Neural cell (in vitro differentiated cells): ENCODE results near the gene ZBTB6.

Experiments
- CTCF ChIP-seq: fragments of 450-650 bp; IDR thresholded peaks from 2 replicates; pipeline ENCODE4 v1.5.1; 2014; ENCODE audit warnings: antibody characterized with exemption, mild to moderate bottlenecking, moderate library complexity; ENCODE audit not compliant: poor library complexity, severe bottlenecking
- EP300 ChIP-seq: fragments of 450-650 bp; conservative IDR thresholded peaks from 2 replicates; pipeline ENCODE4 v1.6.1; 2014; ENCODE audit warnings: antibody characterized with exemption, mild to moderate bottlenecking, moderate library complexity; ENCODE audit not compliant: poor library complexity, severe bottlenecking
- EZH2 ChIP-seq: fragments of 200-600, 300-800 bp; shearing (Covaris generic), sonication (generic); IDR thresholded peaks from 2 replicates; pipeline ENCODE4 v1.6.1; 2014; ENCODE audit warnings: antibody characterized with exemption, low read length, borderline replicate concordance, mild to moderate bottlenecking; ENCODE audit not compliant: insufficient read depth, poor library complexity, severe bottlenecking
- MXI1 ChIP-seq: fragments of 450-650 bp; conservative IDR thresholded peaks from 2 replicates; pipeline ENCODE4 v1.6.1; 2014; ENCODE audit warnings: antibody characterized with exemption, mild to moderate bottlenecking; ENCODE audit not compliant: poor library complexity, severe bottlenecking
- POLR2AphosphoS5 ChIP-seq: IDR thresholded peaks from 2 replicates; pipeline ENCODE4 v1.6.1; 2012
- RAD21 ChIP-seq: fragments of 450-650 bp; conservative IDR thresholded peaks from 2 replicates; pipeline ENCODE4 v1.6.1; 2014; ENCODE audit warnings: antibody characterized with exemption, mild to moderate bottlenecking, moderate library complexity
- REST ChIP-seq: IDR thresholded peaks from 2 replicates; pipeline ENCODE4 v1.6.1; 2012; ENCODE audit warnings: borderline replicate concordance
- SMC3 ChIP-seq: fragments of 450-650 bp; conservative IDR thresholded peaks from 2 replicates; pipeline ENCODE4 v1.6.1; 2014; ENCODE audit warnings: antibody characterized with exemption, mild to moderate bottlenecking, moderate library complexity; ENCODE audit not compliant: poor library complexity
- TAF1 ChIP-seq: IDR thresholded peaks from 2 replicates; pipeline ENCODE4 v1.6.1; 2012; ENCODE audit warnings: low read depth

GRCh38 chr9:122950263-122950662, 37.1 kb upstream of the ZBTB6 start:
- TF ChIP-seq TAF1 (no peak), POLR2AphosphoS5 (no peak), CTCF (no peak), REST (no peak), EZH2 (no peak), RAD21 (no peak), EP300 (no peak), MXI1 (no peak), SMC3 (no peak)
